Heart right ventricle (tissue), 16 donors: ENCODE data around the gene PLCB1. TPM values are rescaled to one million over a fixed set of nuclear protein-coding genes. Genes with fewer than 3 reads are reported as not detected.

Source experiments
- ATAC-seq, 8 donors: fragments of 200-7000 bp; cut with Tn5 transposase; one replicate each; pipeline ENCODE4 v1.9.1; 2020; ENCODE audit warnings: mild to moderate bottlenecking in 8 of 8, moderate library complexity in 8 of 8, moderate number of reproducible peaks in 1 of 8
- DNase-seq, 2 donors: peaks; one replicate each; pipeline ENCODE4 v3.0.0-alpha.2; 2020
- H3K27ac ChIP-seq, 10 donors: fragments of 200-600 bp; sonication (generic) in 2 of 10; one replicate each; pipeline versions ENCODE4 v1.5.0 to v1.8.0; 2020 to 2022; ENCODE audit warnings: mild to moderate bottlenecking in 3 of 10
- H3K27me3 ChIP-seq, 7 donors: fragments of 200-600 bp; one replicate each; pipeline ENCODE4 v1.8.0; 2021 to 2022; ENCODE audit warnings: mild to moderate bottlenecking in 2 of 7
- H3K36me3 ChIP-seq, 9 donors: fragments of 200-600 bp; sonication (generic) in 1 of 9; one replicate each; pipeline versions ENCODE4 v1.5.0 to v1.8.0; 2020 to 2022; ENCODE audit warnings: mild to moderate bottlenecking in 2 of 9
- H3K4me1 ChIP-seq, 9 donors: fragments of 200-600 bp; sonication (generic) in 1 of 9; one replicate each; pipeline versions ENCODE4 v1.5.0 to v1.8.0; 2020 to 2022; ENCODE audit warnings: mild to moderate bottlenecking in 4 of 9
- H3K4me3 ChIP-seq, 10 donors: fragments of 200-600 bp; sonication (generic) in 2 of 10; one replicate each; pipeline versions ENCODE4 v1.5.0 to v1.8.0; 2020 to 2022; ENCODE audit warnings: mild to moderate bottlenecking in 7 of 10, moderate library complexity in 2 of 10
- H3K9me3 ChIP-seq, 11 donors: fragments of 200-600 bp in 10 of 11; sonication (generic) in 2 of 11; one replicate each; pipeline versions ENCODE4 v1.5.0 to v1.8.0; 2013 to 2022; ENCODE audit warnings: mild to moderate bottlenecking in 2 of 11, control low read depth in 1 of 11, moderate library complexity in 1 of 11
- CTCF ChIP-seq, 9 donors: fragments of 200-600 bp; sonication (generic) in 2 of 9; IDR thresholded peaks; one replicate each; pipeline versions ENCODE4 v1.5.0 to v1.8.0; 2021 to 2022; ENCODE audit warnings: antibody characterized with exemption in 9 of 9, mild to moderate bottlenecking in 5 of 9, moderate library complexity in 1 of 9
- WGBS, 2 donors: extraction: QIAGEN DNeasy Blood & Tissue Kit; methylation state at CpG; one replicate each; pipeline ENCODE4 v1.1.7; 2013; ENCODE audit warnings: inconsistent platforms in 1 of 2; 5-methylcytosine and 5-hydroxymethylcytosine counted together
- intact Hi-C, 10 donors: fragments of 100-400 bp; cut with DNase I; formaldehyde crosslinking; loops; one replicate each; pipeline versions ENCODE4 v1.11.1 to v1.14.2; 2022
- polyA plus RNA-seq, 2 donors: library from polyadenylated mRNA; stranded (reverse); fragments of 200-250 nt; gene quantifications; one replicate each; pipeline ENCODE4 v1.2.3, GENCODE V29; 2013
- total RNA-seq, 10 donors: library from RNA; stranded (reverse); fragmentation: NEBNext Ultra II Directional in 3 of 10; extraction: Animal tissue kit (Norgen Biotek cat#: 25700) in 3 of 10; gene quantifications; one replicate each; pipeline versions ENCODE4 v1.2.1 to v1.2.4, GENCODE V29; 2021 to 2023
- donor health status: Arrhythmogenic right ventricular cardiomyopathy.
- donor health status: ischemic (EF 13 %, LVEDD 7.1; RV severe dilation, severe dysfunction).
- donor health status: healthy with polysubstance abuse.
- donor health status: DM: no; HTN: yes; CAD: no.
- donor health status: DM: no; HTN: no; CAD: no.
- donor health status: ischemic (EF 25% LVEDD 6.9; RV normal size, moderate dysfunction).
- donor health status: ischemic (EF 25% LVEDD 5.7; RV mildly dilated, moderate dysfunction).
- donor health status: healthy.
- donor health status: DM: yes; HTN: yes; CAD: no.
- donor health status: Ischemic cardiomyopathy.
- donor health status: ischemic (EF 35%, LVEDD 5.7; RV mildly dilated, moderate dysfunction).
- donor health status: nonischemic (EF 11% LVEDD 7.7; RV severe dilation, severe dysfunction).
- donor health status: DM: yes; HTN: yes; CAD: no.
- donor health status: PGD.
- donor health status: ischemic (EF 29% LVEDD 5.4; RV normal size, mild dysfunction).
- donor health status: nonischemic (EF 23%, LVEDD 6.1; RV moderate dilation, normal function).

Gene PLCB1
- total and polyA plus RNA-seq, 12 donors = 2.2 to 12.7 (median 7.1) TPM

GRCh38 chr20:8306937-8307336 lies 174.9 kb downstream of the PLCB1 start:
- H3K9me3 ChIP-seq = no peaks in the 10 kb centered on the region
- peaks cover 0 to 35% (median 4%) of the 10 kb centered on the region in 9 donors for H3K4me1 ChIP-seq
- no peak for DNase-seq
- no peak overlapping the region for H3K27ac ChIP-seq
- no peaks in the 10 kb centered on the region for H3K27me3 ChIP-seq
- intact Hi-C loops = loop anchor here in 3 of 10 donors (5.0 to 10.0 kb wide), 2 partner anchors 172 to 175 kb away; partner anchors contain the start of gene PLCB1 (in 3 of the 3)
- WGBS, 2 donors = 32 to 33% methylated on average over 3 of the region's 3 CpGs
- H3K4me3 ChIP-seq = no peak overlapping the region
- no peaks in the 10 kb centered on the region for H3K36me3 ChIP-seq
- no peak for TF ChIP-seq CTCF (IDR thresholded peaks at IDR 0.05)
- peak in 2 of 8 donors; percentile 33 to 35 for ATAC-seq

GRCh38 chr20:8309634-8310033 lies 177.6 kb downstream of the PLCB1 start:
- H3K27me3 ChIP-seq = no peaks in the 10 kb centered on the region
- H3K4me1 ChIP-seq = peaks cover 0 to 17% (median 0%) of the 10 kb centered on the region in 9 donors
- DNase-seq (no peak), ATAC-seq (no peak)
- no peak overlapping the region for H3K27ac ChIP-seq
- peaks cover 0 to 7% (median 0%) of the 10 kb centered on the region in 11 donors for H3K9me3 ChIP-seq
- no peaks in the 10 kb centered on the region for H3K36me3 ChIP-seq
- H3K4me3 ChIP-seq = no peak overlapping the region
- intact Hi-C loops = loop anchor here in 3 of 10 donors (5.0 to 10.0 kb wide), 2 partner anchors 175 to 177 kb away; partner anchors contain the start of gene PLCB1 (in 3 of the 3)
- 44 to 54% methylated on average over 5 of the region's 5 CpGs for WGBS, 2 donors
- TF ChIP-seq CTCF (IDR thresholded peaks at IDR 0.05) = no peak

GRCh38 chr20:8310618-8311017 lies 178.6 kb downstream of the PLCB1 start:
- no peak for ATAC-seq
- no peak overlapping the region for H3K4me3 ChIP-seq
- H3K4me1 ChIP-seq = peaks cover 0 to 21% (median 0%) of the 10 kb centered on the region in 9 donors
- no peak overlapping the region for H3K27ac ChIP-seq
- 58 to 71% methylated on average over 4 of the region's 4 CpGs for WGBS, 2 donors
- no peak for TF ChIP-seq CTCF (IDR thresholded peaks at IDR 0.05)
- no peaks in the 10 kb centered on the region for H3K36me3 ChIP-seq
- no peak for DNase-seq
- H3K27me3 ChIP-seq = no peaks in the 10 kb centered on the region
- H3K9me3 ChIP-seq = peaks cover 0 to 7% (median 0%) of the 10 kb centered on the region in 11 donors
- intact Hi-C loops = no loop called here

GRCh38 chr20:8313073-8313472 lies 181.0 kb downstream of the PLCB1 start:
- Histone ChIP-seq H3K36me3 (no peaks in the 10 kb centered on the region), H3K4me3 (no peak overlapping the region), H3K27me3 (no peaks in the 10 kb centered on the region), H3K9me3 (peaks cover 0 to 7% (median 0%) of the 10 kb centered on the region in 11 donors), H3K4me1 (peaks cover 0 to 17% (median 0%) of the 10 kb centered on the region in 9 donors), H3K27ac (no peak overlapping the region)
- TF ChIP-seq CTCF (IDR thresholded peaks at IDR 0.05) = no peak
- intact Hi-C loops = no loop called here
- DNase-seq = no peak
- ATAC-seq = no peak
- 98 to 100% methylated on average over 1 of the region's 1 CpG for WGBS, 2 donors
